H9 (cell line): ENCODE data around the gene DISC1. TPM values are rescaled to one million over a fixed set of nuclear protein-coding genes. Genes with fewer than 3 reads are reported as not detected.

Experiments
- DNase-seq: peaks from one replicate; pipeline ENCODE4 v3.0.0-alpha.2; 2017
- H2AFZ ChIP-seq: one replicate; pipeline ENCODE4 v1.6.1; 2013; ENCODE audit warnings: mild to moderate bottlenecking, low read length, control low read depth, moderate library complexity
- H2AK5ac ChIP-seq: 2 replicates; pipeline ENCODE4 v1.6.1; 2013; ENCODE audit warnings: low read length, control low read depth, mixed read lengths; ENCODE audit not compliant: insufficient read length
- H2BK120ac ChIP-seq: one replicate; pipeline ENCODE4 v1.6.1; 2013; ENCODE audit warnings: low read depth, mild to moderate bottlenecking, low read length, control low read depth, inconsistent platforms; ENCODE audit not compliant: poor library complexity, severe bottlenecking
- H2BK12ac ChIP-seq: 2 replicates; pipeline ENCODE4 v1.6.1; 2013; ENCODE audit warnings: low read length, control low read depth, mixed read lengths, low read depth; ENCODE audit not compliant: insufficient read length
- H2BK15ac ChIP-seq: 2 replicates; pipeline ENCODE4 v1.6.1; 2013; ENCODE audit warnings: low read depth, low read length, control low read depth
- H2BK20ac ChIP-seq: one replicate; pipeline ENCODE4 v1.6.1; 2013; ENCODE audit warnings: low read depth, mild to moderate bottlenecking, low read length, control low read depth, inconsistent platforms; ENCODE audit not compliant: poor library complexity, severe bottlenecking
- H2BK5ac ChIP-seq: 2 replicates; pipeline ENCODE4 v1.6.1; 2013; ENCODE audit warnings: low read length, control low read depth, mixed read lengths; ENCODE audit not compliant: insufficient read length
- H3K14ac ChIP-seq: 2 replicates; pipeline ENCODE4 v1.6.1; 2013; ENCODE audit warnings: low read length, control low read depth; ENCODE audit not compliant: insufficient read depth
- H3K18ac ChIP-seq: 2 replicates; pipeline ENCODE4 v1.6.1; 2013; ENCODE audit warnings: low read depth, mild to moderate bottlenecking, mixed read lengths, low read length, control low read depth; ENCODE audit not compliant: insufficient read length
- H3K23ac ChIP-seq: 2 replicates; pipeline ENCODE4 v1.6.1; 2013; ENCODE audit warnings: low read length, control low read depth, mixed read lengths, low read depth; ENCODE audit not compliant: insufficient read length
- H3K23me2 ChIP-seq: 2 replicates; pipeline ENCODE4 v1.6.1; 2013; ENCODE audit warnings: low read depth, mild to moderate bottlenecking, mixed read lengths, low read length, control low read depth; ENCODE audit not compliant: insufficient read length, poor library complexity, severe bottlenecking
- H3K27ac ChIP-seq: 2 replicates; pipeline ENCODE4 v1.5.1; 2013; ENCODE audit warnings: low read length, control low read depth, mixed read lengths, low read depth; ENCODE audit not compliant: insufficient read length
- H3K27me3 ChIP-seq: 2 replicates; pipeline ENCODE4 v1.6.1; 2013; ENCODE audit warnings: low read length, control low read depth, inconsistent platforms; ENCODE audit not compliant: insufficient read depth
- H3K4ac ChIP-seq: 2 replicates; pipeline ENCODE4 v1.6.1; 2013; ENCODE audit warnings: low read depth, mild to moderate bottlenecking, control low read depth, inconsistent platforms, low read length, moderate library complexity
- H3K4me1 ChIP-seq: 2 replicates; pipeline ENCODE4 v1.6.1; 2013; ENCODE audit warnings: low read length, control low read depth, inconsistent platforms; ENCODE audit not compliant: insufficient read depth
- H3K4me2 ChIP-seq: 2 replicates; pipeline ENCODE4 v1.6.1; 2013; ENCODE audit warnings: low read length, control low read depth, mixed read lengths; ENCODE audit not compliant: insufficient read length, insufficient read depth
- H3K56ac ChIP-seq: 2 replicates; pipeline ENCODE4 v1.6.1; 2013; ENCODE audit warnings: low read depth, mild to moderate bottlenecking, mixed read lengths, low read length, control low read depth; ENCODE audit not compliant: insufficient read length
- H3K79me1 ChIP-seq: 2 replicates; pipeline ENCODE4 v1.6.1; 2013; ENCODE audit warnings: low read depth, mild to moderate bottlenecking, moderate library complexity, low read length, control low read depth, inconsistent platforms; ENCODE audit not compliant: insufficient read depth, poor library complexity, severe bottlenecking
- H3K79me2 ChIP-seq: 2 replicates; pipeline ENCODE4 v1.6.1; 2013; ENCODE audit warnings: low read length, control low read depth, inconsistent platforms; ENCODE audit not compliant: insufficient read depth
- H3K9ac ChIP-seq: 2 replicates; pipeline ENCODE4 v1.6.1; 2013; ENCODE audit warnings: low read length, control low read depth, mixed read lengths; ENCODE audit not compliant: insufficient read length; ENCODE audit errors: extremely low read depth
- H3K9me3 ChIP-seq: one replicate; pipeline ENCODE4 v1.6.1; 2013; ENCODE audit warnings: low read depth, low read length, inconsistent platforms; ENCODE audit not compliant: control insufficient read depth
- H3T11ph ChIP-seq: one replicate; pipeline ENCODE4 v1.6.1; 2013; ENCODE audit warnings: mild to moderate bottlenecking, low read length, control low read depth, inconsistent platforms
- H4K20me1 ChIP-seq: one replicate; pipeline ENCODE4 v1.6.1; 2013; ENCODE audit not compliant: control insufficient read depth, insufficient read length, insufficient read depth
- H4K5ac ChIP-seq: 2 replicates; pipeline ENCODE4 v1.6.1; 2013; ENCODE audit warnings: low read depth, mild to moderate bottlenecking, mixed read lengths, low read length, control low read depth; ENCODE audit not compliant: insufficient read length
- H4K8ac ChIP-seq: replicated peaks from 2 replicates; pipeline ENCODE4 v1.6.1; 2013; ENCODE audit warnings: low read length, control low read depth, mixed read lengths, low read depth; ENCODE audit not compliant: insufficient read length
- H4K91ac ChIP-seq: 2 replicates; pipeline ENCODE4 v1.6.1; 2013; ENCODE audit warnings: low read depth, mild to moderate bottlenecking, moderate library complexity, mixed read lengths, low read length, control low read depth; ENCODE audit not compliant: insufficient read length
- H3K27ac Mint-ChIP-seq, 3 experiments: 2 replicates in 2 of 3; 3 replicates in 1 of 3; pipeline ENCODE4 v1.8.0; 2020 to 2021; ENCODE audit warnings: mixed read lengths in 3 of 3, mild to moderate bottlenecking in 1 of 3, moderate library complexity in 1 of 3
- H3K27me3 Mint-ChIP-seq: 2 replicates; pipeline ENCODE4 v1.8.0; 2021; ENCODE audit warnings: low read depth, mild to moderate bottlenecking, moderate library complexity, mixed read lengths
- H3K36me3 Mint-ChIP-seq, 3 experiments: 2 replicates in 2 of 3; 3 replicates in 1 of 3; pipeline ENCODE4 v1.8.0; 2020 to 2021; ENCODE audit warnings: low read depth in 3 of 3, mixed read lengths in 3 of 3; ENCODE audit not compliant: insufficient read depth in 1 of 3
- H3K4me1 Mint-ChIP-seq, 2 experiments: 2 replicates each; pipeline ENCODE4 v1.8.0; 2020; ENCODE audit warnings: mixed read lengths in 2 of 2
- H3K4me3 Mint-ChIP-seq, 2 experiments: 2 replicates in 1 of 2; 3 replicates in 1 of 2; pipeline ENCODE4 v1.8.0; 2020 to 2021; ENCODE audit warnings: mild to moderate bottlenecking in 2 of 2, mixed read lengths in 2 of 2, moderate library complexity in 1 of 2
- H3K9me3 Mint-ChIP-seq, 2 experiments: 2 replicates in 1 of 2; 3 replicates in 1 of 2; pipeline ENCODE4 v1.8.0; 2020; ENCODE audit warnings: mild to moderate bottlenecking in 2 of 2, mixed read lengths in 2 of 2, moderate library complexity in 1 of 2
- WGBS: extraction: QIAGEN DNeasy Blood & Tissue Kit; methylation state at CpG from one replicate; pipeline ENCODE4 v1.1.7; 2013; ENCODE audit warnings: missing lambda C conversion rate, low lambda C conversion rate, mixed read lengths; ENCODE audit not compliant: insufficient read length; ENCODE audit errors: extremely low coverage; 5-methylcytosine and 5-hydroxymethylcytosine counted together
- total RNA-seq: library from RNA; stranded (reverse); gene quantifications from 2 replicates; pipeline ENCODE4 v1.2.1, GENCODE V29; 2021
- TF ChIP-seq, protein P1 (sequence below): fragments of 200-600 bp; sonication (generic); conservative IDR thresholded peaks from 3 replicates; pipeline ENCODE4 v1.8.0; 2021; ENCODE audit warnings: antibody characterized with exemption, mild to moderate bottlenecking

DISC1 gene
- total RNA-seq, 1 experiment from 2014 or later: 2.5 TPM

DNA sequence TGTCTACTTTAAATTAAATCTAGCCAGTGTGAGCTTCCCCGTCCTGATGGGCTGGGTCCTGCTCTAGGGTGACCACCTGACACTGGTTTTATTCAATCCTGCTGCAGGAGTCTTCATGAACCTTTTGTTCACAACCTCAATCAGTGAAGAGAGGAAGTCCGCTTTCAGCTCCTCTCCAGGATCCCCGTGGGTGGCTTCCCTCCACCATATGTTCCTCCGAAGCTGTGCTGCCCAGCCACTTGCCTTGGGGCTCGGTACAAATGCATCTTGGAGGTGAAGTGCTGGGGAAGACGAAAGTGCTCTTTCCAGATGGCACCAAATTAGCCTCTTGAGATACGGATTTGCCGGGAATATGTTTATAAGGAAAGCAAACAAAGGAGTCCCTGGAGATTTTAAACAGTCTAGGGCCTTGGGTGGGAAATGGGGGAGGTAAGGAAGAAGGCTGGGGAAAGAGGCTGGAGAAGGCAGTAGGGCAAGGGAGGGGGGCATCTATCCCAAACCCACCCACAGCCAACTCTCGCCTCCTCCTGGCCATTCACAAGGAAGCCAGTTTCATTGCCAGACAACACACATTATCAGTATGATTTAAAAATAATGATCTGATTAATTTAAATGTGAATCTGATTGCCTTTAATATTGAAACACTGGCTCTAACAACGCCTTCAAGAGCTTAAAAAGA lies 430.8 kb downstream of the DISC1 start:
- Histone ChIP-seq H3K9ac (no peak overlapping the region), H3K9me3 (no peaks in the 10 kb centered on the region), H2BK15ac (no peak overlapping the region), H4K5ac (no peak overlapping the region), H3K4ac (no peak overlapping the region), H3K4me1 (peaks cover 10% of the 10 kb centered on the region; the same call in 1 of the 2 replicates), H4K91ac (no peak overlapping the region), H3K56ac (no peak overlapping the region), H4K8ac (no peak overlapping the region), H2AFZ (no peak overlapping the region), H3K23ac (no peak overlapping the region), H4K20me1 (no peaks in the 10 kb centered on the region), H3K4me2 (no peak overlapping the region), H2BK5ac (no peak overlapping the region), H2AK5ac (no peak overlapping the region), H3K23me2 (no peaks in the 10 kb centered on the region), H3K14ac (no peak overlapping the region), H3K27me3 (no peaks in the 10 kb centered on the region), H3K18ac (no peak overlapping the region), H2BK20ac (no peak overlapping the region), H3K79me1 (no peaks in the 10 kb centered on the region), H3K79me2 (no peaks in the 10 kb centered on the region; the same call in 1 of the 2 replicates), H2BK12ac (no peak overlapping the region), H3T11ph (no peak overlapping the region), H3K27ac (no peak overlapping the region), H2BK120ac (no peak overlapping the region)
- DNase-seq: no peak
- no peak overlapping the region; a peak in 1 of 7 replicates for H3K27ac Mint-ChIP-seq
- H3K27me3 Mint-ChIP-seq: peaks cover 31% of the 10 kb centered on the region
- peaks cover 0 to 4% of the 10 kb centered on the region in 2 experiments; a peak in 1 of 5 replicates for H3K9me3 Mint-ChIP-seq
- no CpG with 5 or more reads among the region's 10 CpGs for WGBS
- no peak overlapping the region for H3K4me3 Mint-ChIP-seq
- TF ChIP-seq, protein P1, sequence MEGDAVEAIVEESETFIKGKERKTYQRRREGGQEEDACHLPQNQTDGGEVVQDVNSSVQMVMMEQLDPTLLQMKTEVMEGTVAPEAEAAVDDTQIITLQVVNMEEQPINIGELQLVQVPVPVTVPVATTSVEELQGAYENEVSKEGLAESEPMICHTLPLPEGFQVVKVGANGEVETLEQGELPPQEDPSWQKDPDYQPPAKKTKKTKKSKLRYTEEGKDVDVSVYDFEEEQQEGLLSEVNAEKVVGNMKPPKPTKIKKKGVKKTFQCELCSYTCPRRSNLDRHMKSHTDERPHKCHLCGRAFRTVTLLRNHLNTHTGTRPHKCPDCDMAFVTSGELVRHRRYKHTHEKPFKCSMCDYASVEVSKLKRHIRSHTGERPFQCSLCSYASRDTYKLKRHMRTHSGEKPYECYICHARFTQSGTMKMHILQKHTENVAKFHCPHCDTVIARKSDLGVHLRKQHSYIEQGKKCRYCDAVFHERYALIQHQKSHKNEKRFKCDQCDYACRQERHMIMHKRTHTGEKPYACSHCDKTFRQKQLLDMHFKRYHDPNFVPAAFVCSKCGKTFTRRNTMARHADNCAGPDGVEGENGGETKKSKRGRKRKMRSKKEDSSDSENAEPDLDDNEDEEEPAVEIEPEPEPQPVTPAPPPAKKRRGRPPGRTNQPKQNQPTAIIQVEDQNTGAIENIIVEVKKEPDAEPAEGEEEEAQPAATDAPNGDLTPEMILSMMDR: peak; percentile 30; the same call in 1 of the 3 replicates
- peaks cover 0 to 3% (median 0%) of the 10 kb centered on the region in 3 experiments; a peak in 3 of 7 replicates for H3K36me3 Mint-ChIP-seq
- H3K4me1 Mint-ChIP-seq: peaks cover 18 to 24% of the 10 kb centered on the region in 2 experiments
